Neural cell (in vitro differentiated cells): ENCODE data around the gene MMP13.

Experiments used
- CTCF ChIP-seq: fragments of 450-650 bp; IDR thresholded peaks from 2 replicates; pipeline ENCODE4 v1.5.1; 2014; ENCODE audit warnings: antibody characterized with exemption, mild to moderate bottlenecking, moderate library complexity; ENCODE audit not compliant: poor library complexity, severe bottlenecking
- POLR2AphosphoS5 ChIP-seq: IDR thresholded peaks from 2 replicates; pipeline ENCODE4 v1.6.1; 2012

DNA sequence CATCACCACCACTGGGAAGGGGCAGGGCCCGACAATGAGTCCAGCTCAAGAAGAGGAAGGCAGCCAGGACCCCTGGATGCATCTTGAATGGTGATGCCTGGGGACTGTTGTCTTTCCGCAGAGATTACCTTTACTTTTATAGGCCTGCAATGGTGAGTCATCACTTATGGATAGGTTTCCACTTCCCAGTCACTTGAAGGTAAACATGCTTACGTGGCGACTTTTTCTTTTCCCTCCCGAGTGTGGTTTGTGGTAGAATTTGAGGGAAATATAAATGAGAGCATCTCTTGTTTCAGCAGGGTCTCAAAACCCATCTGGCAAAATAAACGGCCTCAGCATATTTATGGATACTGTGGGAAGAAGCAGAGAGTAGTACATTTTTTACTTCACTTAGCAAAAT, at the start of gene MMP13:
- TF ChIP-seq CTCF (no peak), POLR2AphosphoS5 (no peak)
